ENCODE measurements around the gene FMC1.
"Not testable (repeated sequence)": the region's sequence is repeated elsewhere in the genome, so short reads cannot be mapped to it uniquely, and the experiment has no call there.

The FMC1 gene

GRCh38 chr7:139341058-139341775, at the start of gene FMC1:
Gene FMC1, plus strand, starts transcription at chr7:139341337. Its CDS starts 48 bp downstream, at chr7:139341385.
- peak; percentile 70 for DNase-seq (ENCODE audit: low read depth, low spot score)

- DNase-seq (ENCODE audit: low read depth, low spot score) = no peak
Observed at GRCh38 chr7:139292821-139293220, 48.3 kb upstream of the FMC1 start.

- DNase-seq (ENCODE audit: low read depth, low spot score) = no peak
Observed at GRCh38 chr7:139293534-139293933, 47.6 kb upstream of the FMC1 start.

- no peak for DNase-seq (ENCODE audit: low read depth, low spot score)
Observed at GRCh38 chr7:139294241-139294640, 46.9 kb upstream of the FMC1 start.

GRCh38 chr7:139294951-139295575, 46.1 kb upstream of the FMC1 start:
- DNase-seq (ENCODE audit: low read depth, low spot score) = no peak

GRCh38 chr7:139297795-139298194, 43.3 kb upstream of the FMC1 start:
- no peak for DNase-seq (ENCODE audit: low read depth, low spot score)

GRCh38 chr7:139299296-139299695, 41.8 kb upstream of the FMC1 start:
- no peak for DNase-seq (ENCODE audit: low read depth, low spot score)

- DNase-seq (ENCODE audit: low read depth, low spot score) = no peak
Observed at GRCh38 chr7:139300390-139300789, 40.7 kb upstream of the FMC1 start.

GRCh38 chr7:139304517-139304916, 36.6 kb upstream of the FMC1 start:
- DNase-seq (ENCODE audit: low read depth, low spot score) = no peak

- DNase-seq (ENCODE audit: low read depth, low spot score) = no peak
Observed at GRCh38 chr7:139317939-139318505, 23.1 kb upstream of the FMC1 start.

- no peak for DNase-seq (ENCODE audit: low read depth, low spot score)
Observed at GRCh38 chr7:139321071-139321745, 19.9 kb upstream of the FMC1 start.

- not testable (repeated sequence) for DNase-seq (ENCODE audit: low read depth, low spot score)
Observed at GRCh38 chr7:139324709-139325108, 16.4 kb upstream of the FMC1 start.

GRCh38 chr7:139328375-139328774, 12.8 kb upstream of the FMC1 start:
- no peak for DNase-seq (ENCODE audit: low read depth, low spot score)

- no peak for DNase-seq (ENCODE audit: low read depth, low spot score)
Observed at GRCh38 chr7:139329119-139329518, 12.0 kb upstream of the FMC1 start.

- no peak for DNase-seq (ENCODE audit: low read depth, low spot score)
Observed at GRCh38 chr7:139330333-139331030, 10.7 kb upstream of the FMC1 start.

GRCh38 chr7:139332697-139333359, 8.3 kb upstream of the FMC1 start:
- DNase-seq (ENCODE audit: low read depth, low spot score) = no peak

- not testable (repeated sequence) for DNase-seq (ENCODE audit: low read depth, low spot score)
Observed at GRCh38 chr7:139333443-139333842, 7.7 kb upstream of the FMC1 start.

- no peak for DNase-seq (ENCODE audit: low read depth, low spot score)
Observed at GRCh38 chr7:139334399-139335150, 6.6 kb upstream of the FMC1 start.

- no peak for DNase-seq (ENCODE audit: low read depth, low spot score)
Observed at GRCh38 chr7:139339025-139339424, 2.1 kb upstream of the FMC1 start.

- no peak for DNase-seq (ENCODE audit: low read depth, low spot score)
Observed at GRCh38 chr7:139339698-139340036, 1.5 kb upstream of the FMC1 start.
